AG04450 (cell line): ENCODE results near the gene PGP. TPM values are rescaled to one million over a fixed set of nuclear protein-coding genes. Genes with fewer than 3 reads are reported as not detected.

ENCODE experiments used
- CTCF ChIA-PET: fragments of 300-600, 350-600 bp; formaldehyde crosslinking; extraction: SDS; loops from one replicate; lab custom pipeline; 2022; ENCODE audit warnings: antibody characterized with exemption, inconsistent platforms; lab: Charles Lee
- POLR2A ChIA-PET: fragments of 350-600 bp; formaldehyde crosslinking; extraction: SDS; loops from one replicate; lab custom pipeline; 2021; ENCODE audit warnings: antibody characterized with exemption, inconsistent platforms; lab: Yijun Ruan, JAX
- DNase-seq: peaks from one replicate; pipeline ENCODE4 v3.0.0-alpha.2; 2011; ENCODE audit warnings: low read depth, low spot score
- H3K27ac ChIP-seq: one replicate; pipeline ENCODE4 v1.5.1; 2012; ENCODE audit warnings: low read depth, low read length, control low read depth
- H3K27me3 ChIP-seq: one replicate; pipeline ENCODE4 v1.6.0; 2012; ENCODE audit warnings: low read length; ENCODE audit not compliant: control insufficient read depth, insufficient read depth
- H3K4me3 ChIP-seq: 2 replicates; pipeline ENCODE4 v1.5.1; 2011; ENCODE audit warnings: mild to moderate bottlenecking, low read depth, low read length, control low read depth
- H3K9me3 ChIP-seq: 2 replicates; pipeline ENCODE4 v1.5.1; 2012; ENCODE audit warnings: low read length; ENCODE audit not compliant: control insufficient read depth, insufficient read depth
- CTCF ChIP-seq: IDR thresholded peaks from 2 replicates; pipeline ENCODE4 v1.5.1; 2011; ENCODE audit warnings: low read depth, low read length, control low read depth, inconsistent platforms
- polyA plus RNA-seq: library from polyadenylated mRNA; depleted of rRNA; stranded (reverse); fragments of >200 nt; gene quantifications from 2 replicates; pipeline ENCODE4 v1.2.3, GENCODE V29; 2011

PGP gene
- polyA plus RNA-seq, 1 experiment, result 3.6 TPM

- CTCF ChIA-PET, result no interaction called here
- H3K4me3 ChIP-seq, result no peak within 1 kb of the TSS
- H3K27ac ChIP-seq, result no peak within 1 kb of the TSS
- H3K27me3 ChIP-seq, result no peaks in the 10 kb centered on the region
- no peak for TF ChIP-seq CTCF
- POLR2A ChIA-PET, result interaction anchor here (0.7 to 2.8 kb wide), 3 partner anchors 56 to 290 kb away, joined by 3 to 17 read pairs (median 4); partner anchors contain the start of genes TBL3 and TRAF7
- H3K9me3 ChIP-seq, result no peaks in the 10 kb centered on the region; the same call in 1 of the 2 replicates
- no peak for DNase-seq
These were observed 4.0 kb downstream of the PGP start, which contains the start of gene BRICD5 for GRCh38 chr16:2210386-2211365. BRICD5 (minus strand) TSS chr16:2210863; CDS start chr16:2210833, 30 bp downstream.

DNA sequence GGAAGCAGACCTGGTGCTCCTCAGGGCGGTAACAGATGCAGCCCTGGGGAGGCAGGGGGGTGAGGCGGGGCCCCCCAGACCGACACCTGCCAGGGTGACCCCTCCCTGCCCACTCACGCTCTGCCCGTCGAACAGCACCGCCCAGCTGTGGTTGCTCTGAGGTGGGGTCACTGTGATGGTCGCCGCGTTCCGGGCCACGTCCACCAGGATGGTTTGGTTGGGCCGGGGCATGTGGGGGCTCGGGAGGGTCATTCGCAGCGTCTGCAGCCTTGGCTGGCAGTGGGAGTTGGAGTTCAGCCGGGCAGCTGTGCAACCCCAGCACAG is 4.7 kb downstream of the PGP start:
- no peaks in the 10 kb centered on the region for H3K27me3 ChIP-seq
- no peak for DNase-seq
- ChIA-PET CTCF (no interaction called here), POLR2A (interaction anchor here (1.0 to 2.8 kb wide), 2 partner anchors 55 to 238 kb away, joined by 3 to 17 read pairs; partner anchors contain the start of genes TBL3 and TRAF7)
- no peak for TF ChIP-seq CTCF
- no peak overlapping the region for H3K27ac ChIP-seq
- no peaks in the 10 kb centered on the region; the same call in 1 of the 2 replicates for H3K9me3 ChIP-seq
- no peak overlapping the region for H3K4me3 ChIP-seq

GRCh38 chr16:2209258-2210008 is 5.2 kb downstream of the PGP start:
- TF ChIP-seq CTCF, result no peak
- Histone ChIP-seq H3K4me3 (no peak overlapping the region), H3K27ac (no peak overlapping the region), H3K9me3 (no peaks in the 10 kb centered on the region; the same call in 1 of the 2 replicates), H3K27me3 (no peaks in the 10 kb centered on the region)
- no peak for DNase-seq
- CTCF ChIA-PET, result interaction anchor here (0.6 kb wide), 1 partner anchor 245 kb away, joined by 6 read pairs; the partner anchor contains the start of gene RPS2
- POLR2A ChIA-PET, result interaction anchor here (2.8 kb wide), 1 partner anchor 54 kb away, joined by 17 read pairs; the partner anchor contains the start of gene TRAF7

GRCh38 chr16:2208772-2209171 is 5.9 kb downstream of the PGP start:
- Histone ChIP-seq H3K4me3 (no peak overlapping the region), H3K27ac (no peak overlapping the region), H3K27me3 (no peaks in the 10 kb centered on the region), H3K9me3 (no peaks in the 10 kb centered on the region; the same call in 1 of the 2 replicates)
- no peak for DNase-seq
- ChIA-PET CTCF (interaction anchor here (0.6 kb wide), 1 partner anchor 244 kb away, joined by 6 read pairs; the partner anchor contains the start of gene RPS2), POLR2A (interaction anchor here (2.8 kb wide), 1 partner anchor 54 kb away, joined by 17 read pairs; the partner anchor contains the start of gene TRAF7)
- TF ChIP-seq CTCF, result no peak
